NCI-H2196 treated with DMSO at 0.1 percent for 48 hours (cell line): ENCODE results near the gene FOXP1.
A peak's percentile ranks its signal among the peaks of the same experiment; 100 is the strongest.

Experiments
- DNase-seq: peaks from one replicate; lab custom pipeline; 2025; ENCODE audit not compliant: unreplicated experiment; lab: John Stamatoyannopoulos, UW

FOXP1 gene

DNA sequence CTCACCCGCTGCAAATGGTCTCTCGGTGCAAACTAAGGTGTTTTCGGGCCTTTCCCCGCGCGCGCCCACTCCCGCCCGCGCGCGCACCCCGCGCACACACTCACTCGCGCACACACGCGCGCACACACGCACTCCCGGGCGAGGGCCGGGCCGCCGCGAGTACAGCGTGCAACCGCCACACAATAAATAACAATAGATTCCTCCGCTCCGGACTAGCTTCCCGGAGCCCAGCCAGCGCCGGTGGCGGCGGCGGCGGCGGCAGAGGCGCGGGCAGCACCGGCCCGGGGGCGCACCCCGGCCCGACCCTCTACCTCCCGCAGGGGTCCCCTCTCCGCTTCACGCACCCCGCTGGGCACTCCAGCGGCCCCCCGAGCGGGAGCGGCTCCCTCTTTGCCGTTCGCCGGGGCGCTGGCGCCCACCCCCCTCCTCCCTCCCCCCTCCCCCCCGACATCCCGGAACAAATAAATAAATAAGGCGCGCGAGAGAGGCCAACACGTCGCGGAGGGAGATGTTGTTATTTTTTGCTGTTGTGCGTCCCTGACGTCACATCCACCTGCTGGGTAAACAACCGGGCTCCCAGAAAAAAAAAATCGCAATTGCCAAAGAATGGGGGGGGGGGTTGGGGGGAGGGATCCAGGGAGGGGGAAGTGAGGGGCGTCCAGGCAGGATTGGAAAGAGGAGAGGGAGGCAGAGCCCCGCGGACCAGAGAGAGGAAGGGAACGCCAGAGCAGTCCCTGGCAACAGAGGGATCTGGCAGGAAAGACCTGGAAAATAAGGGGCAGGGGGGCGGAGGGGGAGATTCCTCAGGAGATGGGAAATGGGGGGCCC, at the start of gene FOXP1:
Gene FOXP1, minus strand, starts transcription at position 163 of the 828 bp plus-strand sequence. CDS start 385,347 bp downstream, outside the sequence.
- DNase-seq, result peak; percentile 44

DNA sequence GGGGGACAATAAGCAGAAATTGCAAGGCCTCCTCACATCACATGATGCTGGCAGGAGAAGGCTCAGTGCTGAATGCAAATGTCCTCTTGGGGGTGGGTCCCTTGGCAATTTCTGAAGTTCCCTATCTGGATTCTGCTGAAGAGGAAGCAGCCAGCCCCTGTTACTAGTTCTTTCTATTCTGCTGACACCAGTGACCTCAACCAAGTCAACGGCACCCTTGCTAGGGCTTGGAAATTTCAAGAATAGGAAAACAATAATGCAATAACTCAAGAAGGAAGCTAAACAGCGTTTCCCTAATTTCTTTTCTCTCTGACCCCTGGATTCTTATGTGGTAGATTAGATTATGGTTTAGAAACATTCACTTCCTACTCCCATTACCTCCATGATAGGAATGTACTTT, 46.2 kb upstream of the FOXP1 start:
- no peak for DNase-seq

DNA sequence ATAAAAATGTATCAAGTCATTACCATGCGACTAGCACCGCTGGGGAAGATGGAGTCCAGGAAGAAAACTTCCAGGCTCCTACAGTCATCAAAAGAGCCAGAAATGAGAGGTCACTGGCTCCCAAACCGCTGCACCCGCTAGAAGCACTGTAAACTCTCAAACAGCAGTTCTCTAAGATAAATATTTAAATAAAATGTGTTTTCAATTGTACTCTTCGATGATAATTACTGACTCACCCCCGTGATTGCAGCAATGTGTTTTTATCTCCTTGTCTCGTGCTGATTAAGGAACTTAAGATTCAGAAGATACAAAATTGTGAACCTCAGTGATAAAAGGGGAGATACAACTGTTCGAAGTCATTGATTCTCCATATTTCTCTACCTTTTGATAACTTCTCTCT, 45.8 kb upstream of the FOXP1 start:
- DNase-seq, result no peak

DNA sequence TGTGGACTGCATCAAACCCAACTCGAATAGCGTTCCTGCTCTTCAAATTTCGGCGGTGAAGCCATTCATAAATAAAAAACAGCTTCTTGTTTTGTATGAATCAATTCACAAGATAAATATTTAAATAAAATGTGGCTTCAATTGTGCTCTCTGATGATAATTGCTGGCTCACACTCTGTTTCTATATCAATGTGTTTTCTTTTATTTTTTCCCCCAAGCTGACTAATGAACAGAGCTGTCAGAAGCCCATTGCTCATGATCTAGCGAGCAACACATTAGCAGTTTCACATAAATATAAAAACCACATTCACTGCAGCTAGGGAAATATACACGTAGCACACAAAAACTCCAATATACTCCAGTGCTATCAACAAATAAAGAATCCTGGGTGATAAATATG, 45.0 kb upstream of the FOXP1 start:
- DNase-seq, result no peak

DNA sequence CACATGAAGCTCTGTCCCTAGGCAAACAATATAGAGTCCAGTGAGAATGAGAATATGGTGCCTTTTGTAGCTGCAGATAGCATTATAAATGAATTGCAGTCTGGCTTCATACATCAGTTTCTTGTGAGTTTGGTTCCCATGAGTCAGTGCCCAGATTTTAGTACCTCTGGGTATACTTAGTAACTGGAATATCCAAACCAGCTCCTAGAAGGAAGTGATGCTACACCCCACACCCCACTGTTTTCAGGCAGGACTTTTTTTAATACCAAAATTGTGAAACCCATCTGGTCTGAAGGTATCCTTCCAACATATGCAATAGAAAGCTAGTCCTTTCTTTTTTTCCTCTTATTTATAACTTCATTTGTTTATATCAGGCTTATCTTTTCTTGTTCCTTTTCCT, 42.1 kb upstream of the FOXP1 start:
- DNase-seq, result no peak

GRCh38 chr3:71621825-71622537, 38.5 kb upstream of the FOXP1 start:
- no peak for DNase-seq

DNA sequence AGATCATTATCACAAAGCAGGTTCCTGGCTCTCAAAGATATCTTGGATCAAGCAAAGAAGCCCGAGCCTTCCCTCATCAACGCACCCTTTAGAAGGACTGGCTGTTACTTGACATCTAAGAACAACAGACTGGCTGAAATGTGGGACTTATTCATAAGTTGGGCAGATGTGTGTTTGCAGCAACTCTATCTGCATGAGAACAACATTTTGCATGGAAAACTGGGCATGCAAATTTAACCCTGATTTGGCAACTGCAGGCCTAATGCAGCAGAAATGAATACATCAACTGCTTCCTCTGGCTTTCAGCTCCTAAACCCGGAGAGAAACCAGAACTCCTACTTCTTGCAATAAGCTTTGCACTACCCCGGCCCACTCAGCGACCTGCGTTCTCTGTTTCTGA, 35.0 kb upstream of the FOXP1 start:
- no peak for DNase-seq

GRCh38 chr3:71616571-71617021, 33.1 kb upstream of the FOXP1 start:
- DNase-seq, result no peak

- no peak for DNase-seq
Measured at GRCh38 chr3:71614869-71615268, 31.3 kb upstream of the FOXP1 start.

- DNase-seq, result no peak
Measured at GRCh38 chr3:71614426-71614825, 30.9 kb upstream of the FOXP1 start.

- DNase-seq, result no peak
Measured at GRCh38 chr3:71611099-71611498, 27.6 kb upstream of the FOXP1 start.

GRCh38 chr3:71607364-71607763, 23.8 kb upstream of the FOXP1 start:
- DNase-seq, result no peak

DNA sequence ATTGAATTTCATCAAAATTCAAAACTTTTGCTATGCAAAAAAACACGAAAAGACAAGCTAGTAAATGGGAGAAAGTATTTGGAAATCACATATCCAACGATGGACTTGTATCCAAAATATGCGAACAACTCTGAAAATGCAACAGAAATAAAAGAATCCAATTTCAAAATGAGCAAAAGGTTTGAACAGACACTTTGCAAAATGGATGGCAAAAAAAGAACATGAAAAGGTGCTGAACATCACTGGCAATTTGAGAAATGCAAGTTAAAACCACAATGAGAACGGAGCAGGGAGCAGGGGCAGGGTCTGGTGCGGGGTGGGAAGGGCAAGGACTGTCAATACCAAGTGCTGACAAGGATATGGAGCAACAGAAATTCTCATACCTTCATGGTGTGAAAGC, 23.1 kb upstream of the FOXP1 start:
- no peak for DNase-seq

DNA sequence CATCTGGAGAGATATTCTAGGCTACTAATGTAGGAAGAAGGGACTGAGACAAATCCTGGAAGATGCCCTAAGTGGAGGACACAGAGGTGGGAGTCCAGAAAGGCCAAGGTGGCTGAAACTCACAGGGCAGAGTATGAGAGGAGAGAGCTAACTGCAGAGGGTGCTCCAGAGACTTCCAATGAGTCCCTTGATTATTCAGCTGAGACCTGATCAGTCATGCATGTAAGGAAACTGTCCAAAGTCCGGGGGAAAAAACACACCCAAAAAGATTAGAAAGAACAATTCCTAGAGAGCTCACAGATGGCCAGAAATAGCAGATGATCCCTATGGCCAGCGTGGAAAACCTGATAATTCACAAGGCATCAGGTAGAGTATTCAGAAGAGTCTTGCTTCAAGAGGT, 18.7 kb upstream of the FOXP1 start:
- DNase-seq, result no peak

- no peak for DNase-seq
Measured at GRCh38 chr3:71601811-71602210, 18.3 kb upstream of the FOXP1 start.

GRCh38 chr3:71600646-71601288, 17.2 kb upstream of the FOXP1 start:
- no peak for DNase-seq

DNA sequence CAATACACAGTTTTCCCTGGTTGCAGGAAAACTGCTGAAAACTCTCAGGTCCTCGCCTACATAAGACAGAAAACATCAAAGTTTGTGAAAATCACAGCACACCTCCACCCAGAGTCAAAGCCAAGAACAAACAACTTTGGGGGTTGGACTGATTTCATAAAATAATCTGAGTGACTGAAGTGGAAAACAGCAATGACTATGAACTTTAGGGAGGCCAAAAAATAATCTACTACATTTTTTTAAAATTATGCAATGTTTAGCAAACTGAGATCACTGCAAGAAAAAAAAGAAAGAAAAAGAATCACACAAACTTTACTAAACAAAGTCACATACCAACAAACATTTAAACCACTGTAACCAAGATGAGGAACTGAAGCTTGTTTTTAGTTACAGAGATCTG, 15.9 kb upstream of the FOXP1 start:
- DNase-seq, result no peak

DNA sequence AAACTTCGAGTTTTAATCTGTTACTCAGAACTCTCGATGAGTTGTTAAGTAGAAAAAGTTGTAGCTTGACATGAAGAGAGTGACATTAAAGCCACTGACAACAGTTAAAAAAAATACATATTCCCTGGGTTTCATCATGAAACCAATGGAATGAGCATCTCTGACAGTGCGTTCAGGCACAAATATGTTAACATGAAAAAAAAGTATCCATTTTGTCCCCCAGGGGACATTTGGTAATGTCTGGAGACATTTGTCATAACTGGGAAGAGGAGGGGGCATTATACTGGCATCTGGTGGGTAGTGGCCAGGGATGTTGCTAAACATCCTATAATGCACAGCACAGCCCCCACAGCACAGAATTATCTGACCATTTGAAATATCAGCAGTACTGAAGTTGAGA, 14.8 kb upstream of the FOXP1 start:
- no peak for DNase-seq

DNA sequence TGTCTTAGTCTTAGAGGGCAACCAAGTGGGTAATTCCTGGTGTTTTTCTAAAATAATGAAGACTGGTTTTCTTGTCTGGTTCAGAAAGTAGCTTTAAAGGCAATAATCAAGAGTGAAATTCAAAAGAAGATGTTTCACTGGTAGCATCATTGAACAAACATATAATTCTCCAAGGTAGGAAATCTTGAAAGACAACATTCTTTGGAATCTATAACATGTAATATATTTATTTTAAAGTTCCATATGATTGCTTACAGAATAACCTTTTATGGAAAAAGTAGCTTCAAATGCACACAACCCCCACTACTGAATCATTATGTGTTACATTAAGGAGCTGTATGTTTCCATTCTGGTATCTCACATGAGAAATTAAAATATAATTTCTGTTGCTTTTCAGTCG, 13.8 kb upstream of the FOXP1 start:
- DNase-seq, result no peak

GRCh38 chr3:71593106-71593505, 9.6 kb upstream of the FOXP1 start:
- no peak for DNase-seq

DNA sequence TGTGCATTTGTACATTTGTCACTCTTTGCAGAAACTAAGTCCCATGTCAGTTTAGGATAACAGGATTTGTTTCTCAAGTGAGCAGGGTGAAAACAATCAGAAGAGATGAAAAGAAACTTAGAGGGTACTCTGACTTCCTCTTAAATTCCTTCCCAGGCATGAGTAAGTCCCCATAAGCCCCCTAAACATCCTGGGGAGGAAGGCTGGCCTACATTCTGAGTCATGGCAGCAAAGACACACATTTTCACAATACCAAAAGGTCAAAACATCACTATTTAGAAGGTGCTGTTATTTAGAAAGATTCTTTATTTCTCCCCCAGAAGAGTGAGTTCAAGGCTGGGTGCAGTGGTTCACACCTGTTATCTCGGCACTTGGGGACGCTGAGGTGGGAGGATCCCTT, 7.6 kb upstream of the FOXP1 start:
- DNase-seq, result no peak

GRCh38 chr3:71589132-71589531, 5.6 kb upstream of the FOXP1 start:
- no peak for DNase-seq
